ENCODE results near the gene NOL3.
A peak's percentile ranks its signal among the peaks of the same experiment; 100 is the strongest.

Gene NOL3

DNA sequence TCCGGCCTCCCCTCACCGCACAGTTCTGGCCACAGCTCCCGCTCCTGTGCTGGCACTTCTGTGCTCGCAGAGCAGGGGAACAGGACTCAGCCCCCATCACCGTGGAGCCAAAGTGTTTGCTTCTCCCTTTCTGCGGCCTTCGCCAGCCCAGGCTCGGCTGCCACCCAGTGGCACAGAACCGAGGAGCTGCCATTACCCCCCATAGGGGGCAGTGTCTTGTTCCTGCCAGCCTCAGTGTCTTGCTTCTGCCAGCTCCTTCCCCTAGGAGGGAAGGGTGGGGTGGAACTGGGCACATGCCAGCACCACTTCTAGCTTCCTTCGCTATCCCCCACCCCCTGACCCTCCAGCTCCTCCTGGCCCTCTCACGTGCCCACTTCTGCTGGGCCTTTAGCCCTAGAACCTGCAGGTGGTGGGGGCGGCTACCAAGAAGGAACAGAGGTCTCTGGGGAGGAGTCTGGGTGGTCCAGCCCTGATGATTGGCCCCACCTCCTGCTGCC is 27.9 kb downstream of the NOL3 start:
- in situ Hi-C loops (cut with HindIII; ENCODE audit: low pct_ligation_motif_present, low pct_unique_long_range_greater_than_20kb, low sequenced_read_pairs): no loop called here
- peak; percentile 75 for DNase-seq

- DNase-seq: no peak
- in situ Hi-C loops (cut with HindIII; ENCODE audit: low pct_ligation_motif_present, low pct_unique_long_range_greater_than_20kb, low sequenced_read_pairs): no loop called here
These were observed 28.9 kb downstream of the NOL3 start, which contains the start of gene ELMO3 for GRCh38 chr16:67199011-67199807. Gene ELMO3, plus strand, starts transcription at chr16:67199131. Its CDS starts 196 bp downstream, at chr16:67199327.

GRCh38 chr16:67199808-67200198 is 29.5 kb downstream of the NOL3 start:
- DNase-seq: no peak
- in situ Hi-C loops (cut with HindIII; ENCODE audit: low pct_ligation_motif_present, low pct_unique_long_range_greater_than_20kb, low sequenced_read_pairs): no loop called here

- in situ Hi-C loops (cut with HindIII; ENCODE audit: low pct_ligation_motif_present, low pct_unique_long_range_greater_than_20kb, low sequenced_read_pairs): no loop called here
- DNase-seq: no peak
These were observed 30.2 kb downstream of the NOL3 start for GRCh38 chr16:67200491-67200890.

DNA sequence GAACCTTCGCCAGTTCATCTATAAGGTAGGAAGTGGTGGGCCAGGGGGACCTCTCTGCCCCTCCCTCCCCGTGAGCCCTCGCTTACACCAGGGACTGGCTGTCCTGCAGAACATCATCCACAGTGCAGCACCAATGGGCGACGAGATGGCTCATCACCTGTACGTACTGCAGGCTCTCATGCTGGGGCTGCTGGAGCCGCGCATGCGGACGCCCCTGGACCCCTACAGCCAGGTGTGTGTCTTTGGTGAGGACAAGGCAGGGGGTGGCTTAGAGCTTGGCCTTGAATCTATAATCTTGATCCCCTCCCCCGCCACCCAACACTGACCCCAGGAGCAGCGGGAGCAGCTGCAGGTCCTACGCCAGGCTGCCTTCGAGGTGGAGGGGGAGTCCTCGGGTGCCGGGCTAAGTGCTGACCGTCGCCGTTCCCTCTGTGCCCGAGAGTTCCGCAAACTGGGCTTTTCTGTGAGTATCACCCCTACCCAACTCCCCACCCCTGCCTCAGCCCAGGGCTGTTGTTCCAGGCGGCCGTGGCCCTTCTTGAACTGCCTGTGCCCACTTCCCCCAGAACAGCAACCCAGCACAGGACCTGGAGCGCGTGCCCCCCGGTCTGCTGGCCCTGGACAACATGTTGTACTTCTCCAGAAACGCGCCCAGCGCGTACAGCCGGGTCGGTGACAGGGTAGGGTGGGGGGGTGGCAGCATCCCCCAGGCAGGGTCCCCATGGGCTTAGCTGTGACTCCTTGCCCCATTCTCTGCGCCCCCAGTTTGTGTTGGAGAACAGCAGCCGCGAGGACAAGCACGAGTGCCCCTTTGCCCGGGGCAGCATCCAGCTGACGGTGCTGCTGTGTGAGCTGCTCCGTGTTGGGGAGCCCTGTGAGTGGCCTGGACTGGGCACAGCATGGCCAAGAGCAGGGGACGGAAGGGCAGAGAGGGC is 31.3 kb downstream of the NOL3 start:
- in situ Hi-C loops (cut with HindIII; ENCODE audit: low pct_ligation_motif_present, low pct_unique_long_range_greater_than_20kb, low sequenced_read_pairs): no loop called here
- DNase-seq: no peak

GRCh38 chr16:67202426-67202825 is 32.1 kb downstream of the NOL3 start:
- in situ Hi-C loops (cut with HindIII; ENCODE audit: low pct_ligation_motif_present, low pct_unique_long_range_greater_than_20kb, low sequenced_read_pairs): no loop called here

DNA sequence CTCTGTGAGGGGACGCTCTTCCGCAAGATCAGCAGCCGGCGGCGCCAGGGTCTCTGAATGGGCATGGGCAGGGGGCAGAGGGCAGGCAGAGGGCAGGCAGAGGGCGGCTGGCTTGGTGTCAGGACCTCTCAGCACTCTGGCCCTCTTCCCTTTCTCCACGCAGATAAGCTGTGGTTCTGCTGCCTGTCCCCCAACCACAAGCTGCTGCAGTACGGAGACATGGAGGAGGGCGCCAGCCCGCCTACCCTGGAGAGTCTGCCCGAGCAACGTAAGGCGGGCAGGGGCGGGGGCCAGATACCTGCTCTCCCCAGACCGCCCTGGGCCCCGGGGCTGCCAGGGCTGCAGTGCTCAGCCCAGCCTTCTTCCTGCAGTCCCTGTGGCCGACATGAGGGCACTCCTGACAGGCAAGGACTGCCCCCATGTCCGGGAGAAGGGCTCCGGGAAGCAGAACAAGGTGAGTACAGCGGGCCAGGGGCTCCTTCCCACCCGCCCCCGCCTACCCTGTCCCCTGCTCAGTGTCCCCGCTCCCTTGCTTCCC is 32.7 kb downstream of the NOL3 start:
- in situ Hi-C loops (cut with HindIII; ENCODE audit: low pct_ligation_motif_present, low pct_unique_long_range_greater_than_20kb, low sequenced_read_pairs): no loop called here
- DNase-seq: no peak

More at GRCh38 chr16:67202426-67202825, 32.1 kb downstream of the NOL3 start:
- no peak for DNase-seq

GRCh38 chr16:67204076-67204475 is 33.7 kb downstream of the NOL3 start:
- in situ Hi-C loops (cut with HindIII; ENCODE audit: low pct_ligation_motif_present, low pct_unique_long_range_greater_than_20kb, low sequenced_read_pairs): no loop called here
- no peak for DNase-seq

GRCh38 chr16:67206129-67206837 is 35.9 kb downstream of the NOL3 start:
- DNase-seq: no peak
- in situ Hi-C loops (cut with HindIII; ENCODE audit: low pct_ligation_motif_present, low pct_unique_long_range_greater_than_20kb, low sequenced_read_pairs): no loop called here

DNA sequence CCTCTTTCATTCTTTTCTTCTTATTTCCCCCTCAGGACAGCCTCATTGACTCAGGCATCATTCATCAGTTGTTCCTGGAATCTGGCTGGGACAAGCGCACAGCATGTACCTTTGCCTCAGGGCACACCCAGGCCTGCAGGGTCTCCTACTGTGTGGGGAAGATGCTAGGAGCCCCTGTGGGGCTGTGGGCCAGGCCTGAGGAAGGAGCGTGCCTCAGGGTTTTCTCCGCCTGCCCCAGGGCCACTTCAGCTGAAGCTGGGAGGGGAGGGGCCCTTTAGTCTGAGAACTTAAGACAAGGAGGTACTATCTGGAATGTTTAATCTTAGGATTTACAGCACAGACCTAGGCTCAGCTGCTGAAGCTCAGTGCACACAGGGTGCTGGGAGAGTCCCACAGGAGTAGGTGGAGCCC is 36.5 kb downstream of the NOL3 start:
- no peak for DNase-seq
- in situ Hi-C loops (cut with HindIII; ENCODE audit: low pct_ligation_motif_present, low pct_unique_long_range_greater_than_20kb, low sequenced_read_pairs): no loop called here

DNA sequence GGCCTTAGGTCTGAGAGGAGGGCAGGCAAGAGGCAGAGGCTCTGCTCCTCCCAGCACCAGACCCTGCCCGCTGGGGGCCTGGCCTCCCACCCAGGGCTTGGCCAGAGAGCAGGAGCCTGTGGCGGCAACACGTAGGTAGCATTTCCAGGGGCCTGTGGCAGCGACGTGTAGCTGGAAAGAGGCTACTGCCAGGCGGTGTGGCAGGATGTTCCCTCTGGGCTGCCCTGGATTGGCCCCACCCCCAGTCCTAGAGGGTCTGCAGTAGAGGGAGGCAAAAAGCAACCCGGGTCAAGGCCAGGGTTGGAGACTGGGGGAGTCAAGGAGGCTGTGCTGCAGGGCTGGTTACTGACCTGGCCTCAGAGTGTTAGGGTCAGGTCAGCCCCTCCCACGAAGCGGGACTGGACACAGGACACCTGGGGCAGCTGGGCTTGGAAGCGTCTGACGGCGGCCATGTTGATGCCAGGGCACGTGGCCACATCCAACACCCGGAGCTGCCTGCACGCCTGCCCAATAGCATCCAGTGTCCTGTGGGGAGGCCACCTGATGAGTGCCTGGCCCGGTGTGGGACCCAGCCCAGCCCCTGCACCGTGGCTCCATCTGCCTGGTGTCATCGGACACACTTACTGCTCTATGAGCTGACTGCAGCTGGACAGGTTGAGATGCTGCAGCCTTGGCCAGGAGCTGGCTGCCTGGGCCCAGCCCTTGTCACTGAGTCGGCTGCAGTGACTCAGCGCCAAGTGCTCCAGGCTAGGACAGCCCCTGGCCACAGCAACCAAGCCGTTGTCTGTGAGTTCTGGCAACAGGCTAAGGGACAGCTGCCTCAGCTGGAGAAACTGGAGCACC is 37.1 kb downstream of the NOL3 start:
- in situ Hi-C loops (cut with HindIII; ENCODE audit: low pct_ligation_motif_present, low pct_unique_long_range_greater_than_20kb, low sequenced_read_pairs): no loop called here
- no peak for DNase-seq

- in situ Hi-C loops (cut with HindIII; ENCODE audit: low pct_ligation_motif_present, low pct_unique_long_range_greater_than_20kb, low sequenced_read_pairs): no loop called here
- DNase-seq: no peak
These were observed 38.0 kb downstream of the NOL3 start for GRCh38 chr16:67208154-67208896.

DNA sequence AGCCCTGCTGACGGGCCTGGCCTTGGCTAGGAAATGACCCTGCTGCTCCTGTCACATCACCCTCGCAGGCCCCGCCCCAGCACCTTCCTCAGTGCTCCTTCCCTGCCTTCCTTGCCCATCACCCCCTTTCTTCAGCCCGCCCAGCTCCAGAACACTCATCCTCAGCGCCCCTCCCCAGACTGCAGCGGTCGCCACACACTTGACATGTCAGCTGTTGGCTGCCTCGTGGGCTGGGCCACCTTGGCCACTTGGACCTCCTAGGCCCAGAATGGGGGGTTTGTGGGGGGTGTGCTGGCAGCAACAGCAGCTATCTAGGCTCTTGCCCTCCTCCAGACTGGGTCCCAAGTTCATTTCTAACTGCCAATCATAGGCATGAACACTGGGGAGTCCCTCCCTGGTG is 39.2 kb downstream of the NOL3 start:
- no peak for DNase-seq
- in situ Hi-C loops (cut with HindIII; ENCODE audit: low pct_ligation_motif_present, low pct_unique_long_range_greater_than_20kb, low sequenced_read_pairs): no loop called here

DNA sequence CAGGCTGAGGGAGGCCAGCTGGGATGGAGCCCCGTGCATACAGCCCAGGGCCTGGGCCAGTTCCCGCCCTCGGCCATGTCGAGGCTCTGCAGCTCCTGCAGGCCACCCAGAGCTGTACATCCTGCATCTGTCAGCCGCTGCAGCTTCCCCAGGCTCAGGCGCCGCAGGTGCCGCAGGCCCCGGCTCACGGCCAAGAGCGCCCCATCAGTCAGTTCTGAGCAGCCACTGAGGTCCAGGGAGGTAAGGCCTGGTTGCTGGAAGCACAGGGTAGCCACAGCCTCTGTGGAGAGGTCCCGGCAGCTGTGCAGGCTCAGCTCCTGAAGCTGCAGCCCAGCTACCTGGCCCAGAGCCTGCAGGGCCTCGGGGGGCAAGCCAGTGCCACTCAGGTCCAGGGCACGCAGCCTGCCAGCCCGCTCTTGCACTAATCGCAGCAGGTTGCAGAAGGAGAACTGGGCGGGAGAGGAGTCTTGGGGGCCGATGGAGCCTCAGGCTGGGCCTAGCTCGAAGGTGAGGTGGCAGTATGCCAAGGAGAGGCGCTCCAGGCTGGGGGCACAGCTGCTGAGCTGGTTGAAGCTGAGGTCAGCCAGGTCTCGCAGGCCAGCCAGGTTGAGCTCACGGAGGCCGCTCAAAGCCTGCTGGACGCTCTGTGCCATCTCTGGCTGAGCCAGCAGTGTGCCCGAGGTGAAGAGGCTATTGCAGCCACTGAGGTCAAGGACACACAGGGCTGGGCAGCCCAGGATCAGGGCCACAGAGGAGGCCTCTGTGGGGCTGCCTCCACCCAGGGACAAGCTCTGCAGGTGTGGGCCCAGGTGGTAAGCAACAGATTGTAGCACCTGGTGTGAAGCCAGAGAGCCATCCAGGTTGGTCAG is 40.0 kb downstream of the NOL3 start:
- no peak for DNase-seq
- in situ Hi-C loops (cut with HindIII; ENCODE audit: low pct_ligation_motif_present, low pct_unique_long_range_greater_than_20kb, low sequenced_read_pairs): no loop called here

GRCh38 chr16:67211674-67212073 is 41.3 kb downstream of the NOL3 start:
- no peak for DNase-seq
- in situ Hi-C loops (cut with HindIII; ENCODE audit: low pct_ligation_motif_present, low pct_unique_long_range_greater_than_20kb, low sequenced_read_pairs): no loop called here

- peak; percentile 19 for DNase-seq
- in situ Hi-C loops (cut with HindIII; ENCODE audit: low pct_ligation_motif_present, low pct_unique_long_range_greater_than_20kb, low sequenced_read_pairs): no loop called here
These were observed 42.4 kb downstream of the NOL3 start for GRCh38 chr16:67212766-67213165.

All from ACHN (cell line).